BJ (cell line): ENCODE results near the gene CACNA2D3. TPM values are rescaled to one million over a fixed set of nuclear protein-coding genes. Genes with fewer than 3 reads are reported as not detected.

Experiments used
- CTCF ChIA-PET: fragments of 350-600 bp; formaldehyde crosslinking; extraction: SDS; loops from one replicate; lab custom pipeline; 2021; ENCODE audit warnings: antibody characterized with exemption, inconsistent platforms; lab: Yijun Ruan, JAX
- POLR2A ChIA-PET: fragments of 300-600 bp; sonication (Branson Sonifier 250); formaldehyde crosslinking; extraction: SDS; loops from one replicate; lab custom pipeline; 2021; ENCODE audit warnings: antibody characterized with exemption; lab: Charles Lee
- DNase-seq: peaks from one replicate; pipeline ENCODE4 v3.0.0-alpha.2; 2011; ENCODE audit warnings: low read depth
- H3K27me3 ChIP-seq: 2 replicates; pipeline ENCODE4 v1.6.0; 2011; ENCODE audit warnings: low read length; ENCODE audit not compliant: control insufficient read depth, insufficient read depth
- H3K36me3 ChIP-seq: 2 replicates; pipeline ENCODE4 v1.5.1; 2011; ENCODE audit warnings: low read length; ENCODE audit not compliant: control insufficient read depth, insufficient read depth
- H3K4me3 ChIP-seq: 2 replicates; pipeline ENCODE4 v1.5.1; 2011; ENCODE audit warnings: low read depth, mild to moderate bottlenecking, control low read depth, low read length
- CTCF ChIP-seq: IDR thresholded peaks from 2 replicates; pipeline ENCODE4 v1.5.1; 2011; ENCODE audit warnings: low read depth, mild to moderate bottlenecking, control low read depth, inconsistent platforms, low read length, moderate library complexity; ENCODE audit not compliant: insufficient read depth
- polyA plus RNA-seq: library from polyadenylated mRNA; depleted of rRNA; stranded (reverse); fragments of >200 nt; gene quantifications from 2 replicates; pipeline ENCODE4 v1.2.3, GENCODE V29; 2011

Gene CACNA2D3
- polyA plus RNA-seq, 1 experiment: 0.56 TPM

- TF ChIP-seq CTCF: no peak
- no peaks in the 10 kb centered on the region for H3K36me3 ChIP-seq
- no peak overlapping the region for H3K4me3 ChIP-seq
- H3K27me3 ChIP-seq: no peaks in the 10 kb centered on the region
- ChIA-PET POLR2A (no interaction called here), CTCF (interaction anchor here (0.9 kb wide), 1 partner anchor 8 kb away, joined by 3 read pairs; no protein-coding TSS in a partner anchor)
- DNase-seq: no peak
These were observed 227.3 kb downstream of the CACNA2D3 start for GRCh38 chr3:54349691-54350090.

- CTCF ChIA-PET: no interaction called here
- H3K27me3 ChIP-seq: no peaks in the 10 kb centered on the region
- no peaks in the 10 kb centered on the region for H3K36me3 ChIP-seq
- POLR2A ChIA-PET: no interaction called here
- H3K4me3 ChIP-seq: no peak overlapping the region
- DNase-seq: no peak
- TF ChIP-seq CTCF: no peak
These were observed 231.2 kb downstream of the CACNA2D3 start for GRCh38 chr3:54353546-54353945.

- CTCF ChIA-PET: no interaction called here
- POLR2A ChIA-PET: no interaction called here
- no peak overlapping the region for H3K4me3 ChIP-seq
- no peak for TF ChIP-seq CTCF
- no peaks in the 10 kb centered on the region for H3K36me3 ChIP-seq
- DNase-seq: no peak
- no peaks in the 10 kb centered on the region for H3K27me3 ChIP-seq
These were observed 231.6 kb downstream of the CACNA2D3 start for GRCh38 chr3:54353946-54354345.

- no peaks in the 10 kb centered on the region for H3K27me3 ChIP-seq
- no peak for TF ChIP-seq CTCF
- ChIA-PET CTCF (interaction anchor here (1.4 kb wide), 1 partner anchor 209 kb away, joined by 3 read pairs; no protein-coding TSS in a partner anchor), POLR2A (interaction anchor here (0.6 kb wide), 1 partner anchor 216 kb away, joined by 3 read pairs; no protein-coding TSS in a partner anchor)
- DNase-seq: no peak
- no peaks in the 10 kb centered on the region for H3K36me3 ChIP-seq
- H3K4me3 ChIP-seq: no peak overlapping the region
These were observed 233.4 kb downstream of the CACNA2D3 start for GRCh38 chr3:54355800-54356199.

- no peak for DNase-seq
- no peak for TF ChIP-seq CTCF
- POLR2A ChIA-PET: interaction anchor here (0.6 kb wide), 2 partner anchors 215 to 1983 kb away, joined by 3 read pairs; no protein-coding TSS in a partner anchor
- no peak overlapping the region for H3K4me3 ChIP-seq
- no peaks in the 10 kb centered on the region for H3K36me3 ChIP-seq
- no peaks in the 10 kb centered on the region for H3K27me3 ChIP-seq
- CTCF ChIA-PET: interaction anchor here (1.2 to 1.4 kb wide), 2 partner anchors 16 to 210 kb away, joined by 3 read pairs; no protein-coding TSS in a partner anchor
These were observed 234.1 kb downstream of the CACNA2D3 start for GRCh38 chr3:54356261-54357045.
